Activated CD8-positive, alpha-beta T cell treated with anti-CD3 and anti-CD28 coated beads, Interleukin-2, amount 10 ng/mL, durations not matched to agents 7 days and 5 days (primary cell): Measurements from ENCODE around the gene ATP9B. TPM values are rescaled to one million over a fixed set of nuclear protein-coding genes. Genes with fewer than 3 reads are reported as not detected.

Experiments used
- ATAC-seq: fragments of 150-1000 bp; cut with Tn5 transposase; one replicate; pipeline ENCODE4 v1.10.0; 2021; ENCODE audit warnings: moderate library complexity
- CTCF ChIA-PET: fragments of 350-600 bp; sonication (Branson Sonifier 250); formaldehyde crosslinking; loops from one replicate; lab custom pipeline; 2021; ENCODE audit warnings: antibody characterized with exemption; lab: Charles Lee
- POLR2A ChIA-PET: fragments of 350-600 bp; sonication (Branson Sonifier 250); formaldehyde crosslinking; loops from one replicate; lab custom pipeline; 2021; ENCODE audit warnings: antibody characterized with exemption; lab: Charles Lee
- DNase-seq: peaks from one replicate; pipeline ENCODE4 v3.0.0-alpha.2; 2020
- H3K27ac Mint-ChIP-seq: one replicate; pipeline ENCODE4 v1.8.0; 2021; ENCODE audit warnings: mild to moderate bottlenecking, mixed read lengths
- H3K27me3 Mint-ChIP-seq: one replicate; pipeline ENCODE4 v1.8.0; 2021; ENCODE audit warnings: low read depth, mixed read lengths
- H3K36me3 Mint-ChIP-seq: one replicate; pipeline ENCODE4 v1.8.0; 2021; ENCODE audit warnings: low read depth, mixed read lengths
- H3K4me1 Mint-ChIP-seq: one replicate; pipeline ENCODE4 v1.8.0; 2021; ENCODE audit warnings: low read depth, mixed read lengths
- H3K4me3 Mint-ChIP-seq: one replicate; pipeline ENCODE4 v1.8.0; 2021; ENCODE audit warnings: mild to moderate bottlenecking, mixed read lengths
- H3K9me3 Mint-ChIP-seq: one replicate; pipeline ENCODE4 v1.8.0; 2022; ENCODE audit warnings: mixed read lengths; ENCODE audit not compliant: insufficient read depth
- total RNA-seq, 2 experiments: library from RNA; stranded (reverse); gene quantifications; one replicate each; pipeline ENCODE4 v1.2.3, GENCODE V29; 2021

ATP9B gene
- total RNA-seq, 2 experiments from 2014 or later: 24.8 to 27.3 TPM

DNA sequence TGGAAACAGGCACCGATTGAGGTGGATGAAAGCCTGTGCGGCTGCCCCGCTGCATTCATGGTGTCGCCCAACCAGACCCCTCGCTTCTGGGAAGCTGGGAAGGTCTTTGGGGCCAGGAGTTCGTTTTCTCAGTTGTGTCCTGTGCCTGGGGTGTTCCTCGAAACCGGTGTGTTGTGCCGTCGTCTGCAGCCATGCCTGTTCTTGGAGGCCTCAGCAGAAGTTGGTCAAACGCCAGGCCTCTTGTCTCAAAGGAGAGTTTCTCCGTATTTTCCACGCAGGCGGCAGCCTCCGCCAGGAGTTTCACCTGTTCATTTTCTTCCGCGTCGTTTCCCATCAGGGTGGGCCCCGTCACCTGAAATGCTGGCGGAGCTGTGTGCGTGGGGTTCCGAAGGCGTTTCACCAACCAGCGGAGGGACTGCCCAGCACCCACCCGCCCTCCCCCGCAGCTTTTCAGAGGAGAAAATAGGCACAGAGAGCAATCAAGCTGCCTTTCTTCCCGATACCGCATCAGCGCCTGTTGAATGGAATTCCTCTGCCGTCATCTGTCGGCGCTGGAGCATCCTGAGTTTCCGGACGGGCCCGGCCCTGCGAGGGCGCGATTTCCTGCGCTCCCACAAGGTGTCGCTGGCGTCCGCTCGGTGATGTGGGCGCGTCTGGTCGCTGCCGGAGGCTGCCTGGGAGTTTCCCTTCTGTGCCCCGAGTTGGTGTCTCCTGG lies 309.5 kb downstream of the ATP9B start:
- Mint-ChIP-seq H3K27ac (no peak overlapping the region), H3K36me3 (peaks cover 7% of the 10 kb centered on the region), H3K9me3 (no peaks in the 10 kb centered on the region), H3K4me3 (no peak overlapping the region), H3K4me1 (peaks cover 9% of the 10 kb centered on the region), H3K27me3 (no peaks in the 10 kb centered on the region)
- ATAC-seq (peak; percentile 87), DNase-seq (peak; percentile 79)
- ChIA-PET POLR2A (interaction anchor here (0.7 kb wide), 1 partner anchor 259 kb away, joined by 3 read pairs; no protein-coding TSS in a partner anchor), CTCF (interaction anchor here (0.8 to 5.4 kb wide), 25 partner anchors 8 to 288 kb away, joined by 3 to 70 read pairs (median 4); no protein-coding TSS in a partner anchor)

GRCh38 chr18:79379251-79379905 lies 310.2 kb downstream of the ATP9B start:
- Mint-ChIP-seq H3K27ac (no peak overlapping the region), H3K9me3 (no peaks in the 10 kb centered on the region), H3K4me3 (no peak overlapping the region), H3K27me3 (no peaks in the 10 kb centered on the region), H3K36me3 (peaks cover 6% of the 10 kb centered on the region), H3K4me1 (peaks cover 9% of the 10 kb centered on the region)
- ChIA-PET POLR2A (no interaction called here), CTCF (interaction anchor here (0.8 to 5.4 kb wide), 24 partner anchors 9 to 288 kb away, joined by 3 to 70 read pairs (median 4); no protein-coding TSS in a partner anchor)
- no peak for DNase-seq
- ATAC-seq: no peak

- no peak overlapping the region for H3K27ac Mint-ChIP-seq
- H3K36me3 Mint-ChIP-seq: peaks cover 6% of the 10 kb centered on the region
- POLR2A ChIA-PET: no interaction called here
- no peaks in the 10 kb centered on the region for H3K9me3 Mint-ChIP-seq
- H3K27me3 Mint-ChIP-seq: no peaks in the 10 kb centered on the region
- ATAC-seq (peak; percentile 6), DNase-seq (no peak)
- peaks cover 9% of the 10 kb centered on the region for H3K4me1 Mint-ChIP-seq
- H3K4me3 Mint-ChIP-seq: no peak overlapping the region
- CTCF ChIA-PET: interaction anchor here (0.8 to 5.4 kb wide), 23 partner anchors 8 to 276 kb away, joined by 3 to 70 read pairs (median 5); partner anchors contain the start of gene NFATC1
These were observed 311.0 kb downstream of the ATP9B start for GRCh38 chr18:79379931-79380815.

DNA sequence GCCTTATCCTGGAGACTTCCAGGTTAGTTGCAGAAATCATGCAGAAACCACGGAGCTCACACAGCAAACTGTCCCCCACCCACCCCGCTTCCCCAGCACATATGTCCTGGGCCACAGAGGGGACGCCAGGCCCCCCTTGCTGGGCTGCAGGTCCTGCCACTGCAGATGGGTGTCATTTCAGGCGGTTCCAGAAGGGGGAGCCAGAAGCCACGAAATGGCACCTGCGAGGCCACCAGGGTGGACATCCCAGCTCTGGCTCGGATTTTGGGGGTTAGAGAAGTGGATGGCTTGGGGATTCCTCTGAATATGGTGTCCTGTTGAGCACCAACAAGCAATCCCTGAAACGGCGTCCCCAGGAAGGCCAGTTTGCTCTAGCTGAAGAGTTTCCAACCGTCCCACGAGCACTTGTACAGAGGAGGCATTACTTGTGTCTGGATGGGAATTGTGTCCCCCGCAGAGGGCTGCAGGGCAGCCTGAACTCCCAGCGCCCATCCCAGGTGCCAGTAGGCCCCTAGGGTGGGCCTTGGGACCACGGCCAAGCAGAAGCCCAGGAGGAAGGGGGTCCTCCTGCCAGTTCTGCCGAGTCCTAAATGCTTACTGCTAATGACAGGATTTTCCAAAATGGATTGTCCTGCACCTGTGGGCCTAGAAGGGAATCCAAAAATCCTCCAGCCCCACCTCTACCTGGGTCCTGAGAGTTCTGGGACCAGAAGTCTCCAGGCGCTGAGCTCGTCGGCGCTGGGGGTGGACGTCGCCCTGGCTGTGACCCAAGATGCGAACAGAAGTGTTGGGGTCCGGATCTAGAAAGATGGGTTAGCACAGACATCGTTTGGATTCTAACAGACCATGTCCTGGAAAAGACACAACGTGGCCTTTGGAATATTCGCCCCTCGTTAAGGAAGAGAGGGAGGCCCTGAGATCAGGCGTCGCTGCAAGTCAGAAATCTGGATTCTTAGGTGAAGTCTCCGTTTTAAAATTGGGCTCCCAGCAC lies 311.9 kb downstream of the ATP9B start:
- ATAC-seq (peak; percentile 59), DNase-seq (peak; percentile 76)
- ChIA-PET POLR2A (no interaction called here), CTCF (interaction anchor here (0.6 to 5.4 kb wide), 18 partner anchors 9 to 267 kb away, joined by 3 to 70 read pairs (median 5); partner anchors contain the start of gene NFATC1)
- Mint-ChIP-seq H3K27me3 (no peaks in the 10 kb centered on the region), H3K4me3 (no peak overlapping the region), H3K36me3 (peaks cover 6% of the 10 kb centered on the region), H3K9me3 (no peaks in the 10 kb centered on the region), H3K27ac (no peak overlapping the region), H3K4me1 (peaks cover 9% of the 10 kb centered on the region)

GRCh38 chr18:79381811-79382311 lies 312.7 kb downstream of the ATP9B start:
- Mint-ChIP-seq H3K27me3 (no peaks in the 10 kb centered on the region), H3K4me1 (peaks cover 9% of the 10 kb centered on the region), H3K36me3 (peaks cover 6% of the 10 kb centered on the region), H3K27ac (peak overlapping the region; percentile 18), H3K4me3 (no peak overlapping the region), H3K9me3 (no peaks in the 10 kb centered on the region)
- no peak for ATAC-seq
- ChIA-PET CTCF (interaction anchor here (1.0 to 5.4 kb wide), 8 partner anchors 9 to 261 kb away, joined by 3 to 70 read pairs (median 8); partner anchors contain the start of gene NFATC1), POLR2A (no interaction called here)
- no peak for DNase-seq

GRCh38 chr18:79382681-79383387 lies 313.6 kb downstream of the ATP9B start:
- Mint-ChIP-seq H3K9me3 (no peaks in the 10 kb centered on the region), H3K27me3 (peaks cover 3% of the 10 kb centered on the region), H3K4me1 (peaks cover 9% of the 10 kb centered on the region), H3K4me3 (no peak overlapping the region), H3K27ac (no peak overlapping the region), H3K36me3 (peaks cover 5% of the 10 kb centered on the region)
- CTCF ChIA-PET: interaction anchor here (1.4 to 2.7 kb wide), 2 partner anchors 8 to 14 kb away, joined by 3 to 10 read pairs; partner anchors contain the start of gene NFATC1
- ATAC-seq (no peak), DNase-seq (no peak)
- POLR2A ChIA-PET: no interaction called here

DNA sequence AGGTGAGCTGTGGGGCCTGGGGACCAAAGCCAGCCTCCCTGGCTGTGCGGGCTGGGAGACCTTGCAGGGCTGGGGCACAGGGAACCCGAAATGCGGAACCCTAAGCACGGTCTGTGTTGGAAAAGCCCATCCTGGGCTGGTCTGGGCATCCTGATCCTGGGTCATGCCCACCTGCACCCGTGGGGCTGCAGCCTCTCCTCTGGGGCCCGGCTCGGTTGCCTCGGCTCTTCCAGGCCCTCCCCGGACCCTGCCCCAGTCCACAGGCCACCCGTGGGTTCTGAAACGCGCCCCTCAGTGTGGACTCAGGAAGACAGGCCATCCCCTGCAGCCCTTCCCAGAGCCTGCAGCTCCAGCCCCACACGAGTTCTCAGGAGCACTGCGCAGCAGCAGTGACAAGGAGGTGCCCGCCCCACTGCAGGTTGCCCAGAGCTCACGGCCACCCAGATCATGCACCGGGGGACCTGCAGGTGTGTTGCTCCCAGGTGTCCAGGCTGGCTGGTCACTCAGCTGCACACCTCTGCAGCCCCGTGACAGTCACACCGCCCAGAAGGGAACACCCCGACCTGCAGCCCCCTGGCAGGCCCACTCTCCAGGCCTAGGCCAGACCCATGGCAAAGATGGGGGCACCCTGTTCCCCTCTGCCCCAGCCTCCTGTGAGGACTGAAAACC lies 314.3 kb downstream of the ATP9B start:
- ChIA-PET CTCF (interaction anchor here (0.6 to 1.4 kb wide), 3 partner anchors 9 to 146 kb away, joined by 3 to 4 read pairs (median 3); no protein-coding TSS in a partner anchor), POLR2A (no interaction called here)
- DNase-seq: no peak
- H3K9me3 Mint-ChIP-seq: no peaks in the 10 kb centered on the region
- H3K4me3 Mint-ChIP-seq: no peak overlapping the region
- H3K27me3 Mint-ChIP-seq: peaks cover 5% of the 10 kb centered on the region
- H3K36me3 Mint-ChIP-seq: no peaks in the 10 kb centered on the region
- H3K4me1 Mint-ChIP-seq: peaks cover 9% of the 10 kb centered on the region
- ATAC-seq: no peak
- H3K27ac Mint-ChIP-seq: no peak overlapping the region

DNA sequence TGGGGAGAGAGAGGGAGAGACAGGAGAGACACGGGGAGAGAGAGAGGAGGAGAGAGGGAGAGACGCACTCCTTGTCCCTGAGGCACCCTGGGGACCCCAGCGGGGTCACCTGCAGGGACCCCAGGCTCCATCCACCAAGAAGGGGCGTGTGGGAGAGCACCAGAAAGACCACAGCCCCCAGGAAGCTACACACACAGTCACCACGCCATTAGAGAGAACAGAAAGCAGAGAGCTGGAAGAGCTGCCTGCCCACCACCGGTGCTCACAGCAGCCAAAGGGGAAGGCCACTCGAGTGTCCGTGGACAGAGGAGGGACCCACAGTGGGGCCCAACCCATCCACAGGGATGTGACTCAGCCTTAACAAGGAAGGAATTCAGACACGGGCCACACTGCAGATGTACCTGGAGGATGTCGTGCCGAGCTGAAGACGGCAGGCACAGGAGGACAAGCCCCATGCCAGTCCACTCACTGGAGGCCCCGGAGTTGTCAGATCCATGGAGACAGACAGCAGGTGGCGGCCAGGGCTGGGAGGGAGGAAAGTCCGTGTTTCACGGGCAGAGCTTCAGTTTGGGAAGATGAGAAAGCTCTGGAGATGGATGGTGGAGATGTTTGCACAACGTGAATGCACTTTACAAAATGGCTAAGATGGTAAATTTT lies 315.1 kb downstream of the ATP9B start:
- no peak overlapping the region for H3K27ac Mint-ChIP-seq
- peaks cover 3% of the 10 kb centered on the region for H3K4me1 Mint-ChIP-seq
- H3K36me3 Mint-ChIP-seq: no peaks in the 10 kb centered on the region
- no peak overlapping the region for H3K4me3 Mint-ChIP-seq
- DNase-seq: no peak
- ChIA-PET CTCF (interaction anchor here (0.6 to 1.4 kb wide), 3 partner anchors 9 to 145 kb away, joined by 3 to 4 read pairs (median 3); no protein-coding TSS in a partner anchor), POLR2A (no interaction called here)
- no peaks in the 10 kb centered on the region for H3K9me3 Mint-ChIP-seq
- ATAC-seq: no peak
- peaks cover 9% of the 10 kb centered on the region for H3K27me3 Mint-ChIP-seq

- ChIA-PET CTCF (interaction anchor here (1.0 kb wide), 1 partner anchor 8 kb away, joined by 4 read pairs; no protein-coding TSS in a partner anchor), POLR2A (no interaction called here)
- no peaks in the 10 kb centered on the region for H3K36me3 Mint-ChIP-seq
- DNase-seq: no peak
- H3K9me3 Mint-ChIP-seq: no peaks in the 10 kb centered on the region
- no peak for ATAC-seq
- no peak overlapping the region for H3K4me3 Mint-ChIP-seq
- H3K27me3 Mint-ChIP-seq: peaks cover 13% of the 10 kb centered on the region
- H3K4me1 Mint-ChIP-seq: no peaks in the 10 kb centered on the region
- no peak overlapping the region for H3K27ac Mint-ChIP-seq
These were observed 315.6 kb downstream of the ATP9B start for GRCh38 chr18:79384834-79385233.
